ENCODE results near the gene YPEL3.

- TF ChIP-seq CTCF (IDR thresholded peaks at IDR 0.05) (no peak), POLR2A (IDR thresholded peaks at IDR 0.05) (no peak)
These were observed 23.4 kb upstream of the YPEL3 start for GRCh38 chr16:30119428-30119827.

Data from body of pancreas (tissue), 4 donors.